GM21737 (cell line): Measurements from ENCODE around the gene FAM241B.

Experiments used
- ATAC-seq: cut with Tn5 transposase; IDR thresholded peaks from one replicate; pipeline ENCODE4 v1.9.1; 2021; ENCODE audit warnings: mild to moderate bottlenecking, moderate library complexity; ENCODE audit not compliant: unreplicated experiment

The FAM241B gene

DNA sequence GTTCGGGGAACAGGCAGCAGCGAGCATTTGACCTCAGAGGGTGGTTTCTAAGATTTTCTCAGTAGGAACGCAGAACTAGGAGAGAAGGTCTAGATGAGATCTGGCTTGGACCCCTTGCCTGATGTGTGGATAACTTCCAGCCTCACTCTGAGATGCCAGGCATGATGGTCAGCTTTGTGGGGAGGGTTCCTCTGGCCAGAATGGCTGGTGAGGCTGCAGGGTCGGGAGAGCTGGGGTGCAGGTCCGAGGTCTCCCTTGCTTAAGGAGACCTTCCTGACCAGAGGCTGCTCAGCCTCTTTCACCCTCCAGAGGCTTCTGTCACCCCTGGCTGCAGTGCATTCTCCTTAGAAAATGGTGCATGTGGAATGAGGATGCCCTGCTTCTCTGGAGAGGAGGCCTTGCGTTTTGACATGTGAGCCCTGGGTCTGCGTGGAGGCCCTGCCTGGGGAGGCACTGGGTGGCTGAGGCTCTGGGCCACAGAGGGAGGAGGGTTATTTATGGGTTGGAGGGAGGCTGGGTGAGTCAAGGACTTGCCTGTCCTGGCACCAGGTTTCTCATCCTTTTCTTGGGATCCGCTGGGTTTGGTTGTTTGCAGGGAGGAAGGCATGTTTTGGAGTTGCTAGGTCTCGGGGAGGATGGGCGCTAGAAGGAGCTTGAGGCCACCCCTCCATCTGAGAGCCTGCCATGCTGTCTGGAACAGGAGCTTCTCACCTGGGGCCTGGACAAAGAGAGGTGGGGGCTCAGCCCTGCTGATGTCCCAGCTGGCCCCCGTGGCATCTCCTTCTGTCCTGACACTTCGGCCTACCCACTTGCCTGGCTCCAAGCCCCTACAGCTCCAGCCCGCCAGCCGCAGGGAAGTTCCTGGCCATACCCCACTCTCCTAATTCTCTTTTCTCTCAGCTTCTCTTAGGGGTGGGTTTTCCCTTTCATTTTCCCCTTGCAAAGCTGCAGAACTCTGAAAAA is 3.9 kb downstream of the FAM241B start:
- ATAC-seq, result no peak

- ATAC-seq, result no peak
Observed at GRCh38 chr10:69634759-69635425, 4.8 kb downstream of the FAM241B start.

GRCh38 chr10:69635428-69636272 is 5.6 kb downstream of the FAM241B start:
- no peak for ATAC-seq

DNA sequence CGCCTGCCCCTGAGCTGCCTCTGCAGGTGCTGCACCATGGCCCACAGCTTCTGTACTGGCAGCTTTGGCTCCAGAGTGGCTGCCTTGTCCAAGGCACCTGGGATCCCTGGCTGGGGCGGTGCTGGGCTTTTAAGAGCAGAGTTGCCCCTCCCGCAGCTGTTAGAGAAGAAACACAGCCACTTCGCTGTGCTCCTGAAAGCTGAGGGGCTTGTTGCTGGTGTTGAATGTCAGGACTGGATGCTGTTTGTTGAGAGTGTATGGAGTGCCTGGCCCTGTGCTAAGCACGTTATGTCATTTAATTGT is 6.2 kb downstream of the FAM241B start:
- no peak for ATAC-seq

GRCh38 chr10:69636626-69637605 is 6.9 kb downstream of the FAM241B start:
- ATAC-seq, result no peak

GRCh38 chr10:69638642-69639041 is 8.6 kb downstream of the FAM241B start:
- no peak for ATAC-seq

DNA sequence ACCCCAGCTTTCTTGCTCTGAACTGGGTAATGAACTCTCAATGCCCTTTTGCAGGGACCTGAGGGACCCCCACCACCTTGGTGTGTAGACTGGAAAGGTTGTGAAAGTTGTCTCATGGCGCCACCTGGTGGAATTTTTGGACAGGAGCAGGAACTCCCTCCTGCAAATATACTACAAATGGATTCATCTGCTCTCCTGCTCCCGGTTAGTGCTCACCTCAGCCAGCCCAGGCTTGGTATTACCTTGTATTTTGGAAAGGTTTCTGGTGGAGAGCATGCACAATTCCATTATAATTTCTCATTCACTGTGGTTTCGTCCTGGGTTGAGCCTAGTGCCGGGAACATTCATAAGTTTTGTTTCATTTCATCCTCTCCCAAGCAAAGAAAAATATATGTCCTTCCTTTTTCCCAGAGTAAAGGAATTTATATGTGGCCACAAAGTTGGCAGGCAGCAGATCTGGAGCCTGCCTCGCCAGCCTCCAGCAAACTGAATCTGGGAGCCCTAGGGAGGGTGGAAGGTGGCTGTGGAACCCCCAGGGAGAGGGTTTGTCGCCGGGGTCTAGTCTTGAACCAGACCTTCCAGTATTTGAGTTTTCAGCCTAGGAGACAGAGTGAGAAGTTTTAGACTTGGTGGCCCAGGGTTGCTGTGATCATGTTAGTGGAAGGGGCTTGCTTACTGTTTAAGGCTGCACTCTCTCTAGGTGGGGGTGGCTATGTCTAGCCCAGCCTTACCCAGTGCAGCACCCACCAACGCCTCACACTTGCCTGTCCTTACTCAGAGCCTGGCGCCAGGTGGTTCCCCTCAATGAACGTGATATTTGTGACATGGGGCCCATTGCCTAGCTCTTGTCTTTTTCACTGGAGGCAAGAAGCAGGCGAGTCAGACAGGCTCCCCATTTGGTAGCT is 9.5 kb downstream of the FAM241B start:
- ATAC-seq, result no peak

- no peak for ATAC-seq
Observed at GRCh38 chr10:69640196-69640980, 10.3 kb downstream of the FAM241B start.

DNA sequence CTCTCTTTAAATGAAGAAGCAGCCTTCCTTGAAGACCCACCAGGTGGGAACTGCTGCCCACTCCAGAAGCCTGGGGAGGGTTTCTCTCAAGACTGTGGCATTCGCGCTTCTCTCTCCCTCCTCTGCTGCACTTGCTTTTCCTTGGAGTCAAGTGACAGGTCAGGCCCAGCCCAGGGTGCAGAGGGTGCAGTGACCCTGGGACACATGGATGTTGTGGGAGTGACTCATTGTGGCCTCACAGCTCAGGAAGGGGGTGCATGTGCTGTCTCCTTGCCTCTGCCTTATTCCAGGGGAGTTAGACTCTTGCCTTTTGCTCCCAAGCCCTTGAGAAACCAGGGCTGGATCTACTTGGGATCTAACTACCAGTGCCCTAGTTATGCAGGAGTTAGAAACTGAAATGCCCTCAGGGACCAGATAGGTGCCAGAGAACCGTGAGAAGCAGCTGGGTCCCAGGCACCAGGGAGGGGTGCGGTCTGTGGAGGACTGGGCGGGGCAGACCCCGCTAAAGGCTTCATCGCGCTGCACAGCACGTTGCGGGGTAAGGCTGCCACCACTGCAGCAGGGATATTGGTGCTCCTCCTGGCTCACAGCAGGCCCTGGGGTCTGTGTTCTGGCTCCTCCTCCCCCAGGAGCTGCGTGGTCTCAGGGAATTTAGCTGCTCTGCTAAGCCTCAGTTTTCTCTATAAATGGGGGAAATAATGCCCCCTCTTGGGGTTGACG is 11.4 kb downstream of the FAM241B start:
- ATAC-seq, result no peak

GRCh38 chr10:69642747-69643146 is 12.7 kb downstream of the FAM241B start:
- ATAC-seq, result no peak

DNA sequence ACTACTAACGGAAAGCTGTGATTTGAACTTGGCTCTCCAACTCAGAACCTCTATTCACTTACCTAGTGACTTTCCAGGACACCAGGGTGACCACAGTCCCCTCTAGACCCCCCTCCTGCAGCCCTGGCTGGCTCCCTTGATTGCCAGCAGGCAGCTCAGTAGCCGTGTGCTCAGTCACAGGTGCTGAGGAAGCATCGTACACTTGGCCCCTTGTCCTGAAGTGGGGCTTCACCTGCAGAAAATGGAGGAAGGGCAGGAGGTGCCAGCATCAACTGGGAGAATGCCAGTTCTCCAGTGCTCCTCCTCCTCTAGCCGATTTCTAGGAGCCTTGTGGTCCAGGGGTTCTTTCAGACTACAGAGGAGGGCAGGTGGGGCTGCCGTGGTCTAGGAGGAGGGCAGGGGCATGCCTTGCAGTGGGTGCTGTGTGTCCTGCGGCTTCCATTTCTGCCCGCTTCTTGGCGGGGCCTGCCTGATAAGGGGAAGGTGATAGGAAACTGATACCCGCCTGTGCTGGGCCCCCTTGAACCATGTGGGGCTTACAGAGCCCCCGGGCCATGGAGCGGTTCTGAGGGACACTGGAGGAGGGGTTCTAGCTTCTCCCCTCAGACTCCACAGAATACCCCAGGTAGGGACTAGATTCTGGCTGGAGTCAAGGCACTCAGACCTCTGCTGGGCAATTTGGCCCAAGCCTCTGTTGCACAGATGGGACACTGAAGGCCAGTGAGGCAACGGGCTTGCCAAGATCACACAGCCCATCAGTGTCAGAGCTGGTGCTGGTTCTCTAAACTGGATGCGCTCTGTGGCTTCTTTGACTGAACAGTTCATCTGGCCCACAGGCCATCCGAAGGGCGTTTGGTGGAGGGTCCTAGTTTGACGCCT is 14.0 kb downstream of the FAM241B start:
- no peak for ATAC-seq

DNA sequence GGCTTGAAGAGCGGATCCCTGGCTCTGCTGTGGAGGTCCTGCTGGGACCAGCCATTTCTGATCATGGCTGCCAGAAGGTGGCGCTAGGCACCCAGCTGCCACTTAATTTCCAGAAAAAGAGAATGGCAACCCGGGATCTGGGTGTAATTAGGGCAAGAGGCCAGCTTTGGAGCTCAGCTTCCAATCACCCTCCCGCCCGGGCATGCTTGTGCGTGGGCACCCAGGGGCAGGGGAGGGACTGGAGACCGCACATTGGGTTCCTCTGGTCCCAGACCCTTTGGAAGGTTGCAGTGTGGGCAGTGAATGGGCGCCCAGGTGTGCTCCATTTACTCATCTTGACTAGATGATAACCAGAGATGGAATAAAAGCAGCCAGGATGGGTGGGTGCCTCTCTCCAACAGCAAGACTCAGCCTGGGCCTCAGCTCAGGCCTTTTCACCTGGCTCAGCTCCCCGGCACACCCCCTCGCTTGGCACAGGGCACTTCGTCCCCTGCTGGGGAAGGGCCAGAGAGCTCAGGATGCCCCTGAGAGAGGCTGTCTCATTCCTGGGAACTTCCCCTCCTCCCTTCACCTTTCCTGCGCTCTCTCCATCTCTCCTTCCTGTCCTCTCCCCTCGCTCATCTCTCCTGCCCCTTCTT is 14.7 kb downstream of the FAM241B start:
- ATAC-seq, result no peak

- no peak for ATAC-seq
Observed at GRCh38 chr10:69645296-69646184, 15.5 kb downstream of the FAM241B start.

GRCh38 chr10:69646185-69647060 is 16.4 kb downstream of the FAM241B start:
- ATAC-seq, result no peak
